Stimulated activated CD8-positive, alpha-beta memory T cell treated with anti-CD3 and anti-CD28 coated beads, Interleukin-12 subunit alpha, Interleukin-12 subunit beta, amount 100 ng/mL, for 4 hours (primary cell): ENCODE results near the gene SKIC2.

Source experiments
- DNase-seq: peaks from one replicate; pipeline ENCODE4 v3.0.0-alpha.2; 2020; ENCODE audit warnings: low read depth

The SKIC2 gene

GRCh38 chr6:31945507-31946369 lies 13.2 kb upstream of the SKIC2 start, which contains the start of gene CFB:
Gene CFB, plus strand, starts transcription at chr6:31946095. Its CDS starts 127 bp downstream, at chr6:31946222.
- DNase-seq, result no peak

GRCh38 chr6:31946370-31946885 lies 12.5 kb upstream of the SKIC2 start:
- no peak for DNase-seq

- no peak for DNase-seq
Observed at GRCh38 chr6:31947070-31947675, 11.8 kb upstream of the SKIC2 start.

GRCh38 chr6:31947864-31948263 lies 11.1 kb upstream of the SKIC2 start:
- DNase-seq, result no peak

- DNase-seq, result no peak
Observed at GRCh38 chr6:31948306-31948705, 10.7 kb upstream of the SKIC2 start.

GRCh38 chr6:31948753-31949413 lies 10.1 kb upstream of the SKIC2 start:
- no peak for DNase-seq

- no peak for DNase-seq
Observed at GRCh38 chr6:31949926-31950548, 8.9 kb upstream of the SKIC2 start.

- no peak for DNase-seq
Observed at GRCh38 chr6:31952140-31952805, 6.7 kb upstream of the SKIC2 start.

- no peak for DNase-seq
Observed at GRCh38 chr6:31952890-31953289, 6.1 kb upstream of the SKIC2 start.

GRCh38 chr6:31954511-31954910 lies 4.5 kb upstream of the SKIC2 start:
- no peak for DNase-seq

GRCh38 chr6:31956796-31957195 lies 2.2 kb upstream of the SKIC2 start:
- no peak for DNase-seq

GRCh38 chr6:31958412-31958740 lies 599 bp upstream of the SKIC2 start:
- DNase-seq, result no peak

GRCh38 chr6:31961616-31962015 lies 2.6 kb downstream of the SKIC2 start:
- no peak for DNase-seq

GRCh38 chr6:31963921-31964320 lies 4.9 kb downstream of the SKIC2 start:
- no peak for DNase-seq

- no peak for DNase-seq
Observed at GRCh38 chr6:31965700-31966099, 6.7 kb downstream of the SKIC2 start.

GRCh38 chr6:31966506-31966905 lies 7.5 kb downstream of the SKIC2 start:
- DNase-seq, result no peak

- no peak for DNase-seq
Observed at GRCh38 chr6:31966997-31967925, 8.3 kb downstream of the SKIC2 start.

GRCh38 chr6:31967926-31968320 lies 8.9 kb downstream of the SKIC2 start:
- DNase-seq, result no peak

- no peak for DNase-seq
Observed at GRCh38 chr6:31968326-31968725, 9.4 kb downstream of the SKIC2 start.

- no peak for DNase-seq
Observed at GRCh38 chr6:31968791-31969711, 10.1 kb downstream of the SKIC2 start.
